ENCODE measurements around the gene LITAF.

Gene LITAF

GRCh38 chr16:11586856-11587642 is at the start of gene LITAF:
Gene LITAF (minus strand): TSS chr16:11586919. CDS start chr16:11556730, 30,189 bp downstream.
- peak within 1 kb of the TSS; percentile 46 for H3K9ac ChIP-seq (ENCODE audit: low read depth, low read length)
- peaks cover 19% of the 10 kb centered on the region for H3K4me1 ChIP-seq (ENCODE audit: insufficient read depth, low read length)
- H3K36me3 ChIP-seq (ENCODE audit: insufficient read depth, low read length) = no peaks in the 10 kb centered on the region
- H3K9me3 ChIP-seq (ENCODE audit: control insufficient read depth, insufficient read depth, low read length) = peaks cover 4% of the 10 kb centered on the region; the same call in 1 of the 2 replicates

DNA sequence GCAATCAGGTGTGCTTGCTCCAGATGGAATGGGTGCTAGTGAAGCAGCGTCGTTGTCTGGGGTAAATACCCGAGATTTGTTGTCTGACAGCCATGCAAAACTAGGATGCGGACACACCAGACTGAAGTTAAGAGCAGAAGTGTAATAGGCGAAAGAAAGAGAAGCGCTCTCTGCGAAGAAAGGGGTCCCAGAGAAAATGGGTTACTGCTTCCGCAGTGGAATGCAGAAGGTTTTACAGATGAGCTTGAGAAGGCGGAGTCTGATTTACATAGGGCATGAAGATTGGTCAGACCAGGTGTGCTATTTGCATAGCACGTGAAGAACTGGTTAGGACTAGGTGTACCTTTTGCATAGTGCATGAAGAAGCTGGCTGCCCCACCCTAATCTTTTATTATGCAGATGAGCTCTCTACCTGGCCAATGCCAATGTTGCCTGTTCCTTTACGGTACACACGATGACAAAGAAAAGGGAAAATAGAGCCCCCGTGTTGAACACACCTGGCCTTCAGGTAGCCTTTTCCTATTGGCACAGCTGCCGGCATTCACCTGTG is 49.5 kb upstream of the LITAF start:
- Histone ChIP-seq H3K4me1 (ENCODE audit: insufficient read depth, low read length) (peaks cover 32% of the 10 kb centered on the region), H3K9ac (ENCODE audit: low read depth, low read length) (peak overlapping the region; percentile 34; the same call in 1 of the 2 replicates), H3K9me3 (ENCODE audit: control insufficient read depth, insufficient read depth, low read length) (no peaks in the 10 kb centered on the region), H3K36me3 (ENCODE audit: insufficient read depth, low read length) (no peaks in the 10 kb centered on the region)

DNA sequence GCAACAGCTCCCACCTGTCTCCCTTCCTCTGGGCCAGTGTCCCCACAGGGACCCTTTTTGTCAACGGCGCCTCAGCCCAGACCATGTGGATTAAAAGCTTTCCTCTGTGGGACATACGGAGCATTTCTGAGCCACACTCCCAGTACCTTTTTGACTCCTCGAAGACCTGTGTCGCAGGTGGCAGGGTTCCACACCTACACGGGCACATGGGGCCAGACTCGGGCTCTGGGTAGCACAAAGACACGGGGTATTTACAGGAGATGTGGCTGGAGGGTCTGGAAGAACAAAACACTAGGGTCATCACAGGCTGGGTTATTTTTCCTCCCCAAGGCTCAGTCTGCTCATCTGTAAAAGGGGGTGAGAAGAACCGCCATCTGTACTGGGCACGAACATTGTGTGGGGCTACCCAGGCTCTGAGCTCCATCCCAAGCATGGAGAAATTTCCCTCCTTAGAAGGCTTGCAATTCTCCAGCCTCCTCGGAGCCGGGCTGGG is 49.0 kb upstream of the LITAF start:
- Histone ChIP-seq H3K36me3 (ENCODE audit: insufficient read depth, low read length) (no peaks in the 10 kb centered on the region), H3K9ac (ENCODE audit: low read depth, low read length) (peak overlapping the region; percentile 34; the same call in 1 of the 2 replicates), H3K4me1 (ENCODE audit: insufficient read depth, low read length) (peaks cover 26% of the 10 kb centered on the region), H3K9me3 (ENCODE audit: control insufficient read depth, insufficient read depth, low read length) (no peaks in the 10 kb centered on the region)

- H3K36me3 ChIP-seq (ENCODE audit: insufficient read depth, low read length) = no peaks in the 10 kb centered on the region
- peak overlapping the region; percentile 34; the same call in 1 of the 2 replicates for H3K9ac ChIP-seq (ENCODE audit: low read depth, low read length)
- H3K9me3 ChIP-seq (ENCODE audit: control insufficient read depth, insufficient read depth, low read length) = no peaks in the 10 kb centered on the region
- peaks cover 21% of the 10 kb centered on the region for H3K4me1 ChIP-seq (ENCODE audit: insufficient read depth, low read length)
Measured at GRCh38 chr16:11635113-11635652, 48.5 kb upstream of the LITAF start.

GRCh38 chr16:11634312-11634711 is 47.6 kb upstream of the LITAF start:
- no peak overlapping the region for H3K9ac ChIP-seq (ENCODE audit: low read depth, low read length)
- no peaks in the 10 kb centered on the region for H3K36me3 ChIP-seq (ENCODE audit: insufficient read depth, low read length)
- peaks cover 19% of the 10 kb centered on the region for H3K4me1 ChIP-seq (ENCODE audit: insufficient read depth, low read length)
- H3K9me3 ChIP-seq (ENCODE audit: control insufficient read depth, insufficient read depth, low read length) = no peaks in the 10 kb centered on the region

- peaks cover 19% of the 10 kb centered on the region for H3K4me1 ChIP-seq (ENCODE audit: insufficient read depth, low read length)
- no peak overlapping the region for H3K9ac ChIP-seq (ENCODE audit: low read depth, low read length)
- no peaks in the 10 kb centered on the region for H3K9me3 ChIP-seq (ENCODE audit: control insufficient read depth, insufficient read depth, low read length)
- no peaks in the 10 kb centered on the region for H3K36me3 ChIP-seq (ENCODE audit: insufficient read depth, low read length)
Measured at GRCh38 chr16:11633113-11633512, 46.4 kb upstream of the LITAF start.

GRCh38 chr16:11632455-11632939 is 45.8 kb upstream of the LITAF start:
- no peaks in the 10 kb centered on the region for H3K9me3 ChIP-seq (ENCODE audit: control insufficient read depth, insufficient read depth, low read length)
- no peaks in the 10 kb centered on the region for H3K36me3 ChIP-seq (ENCODE audit: insufficient read depth, low read length)
- peaks cover 22% of the 10 kb centered on the region for H3K4me1 ChIP-seq (ENCODE audit: insufficient read depth, low read length)
- no peak overlapping the region for H3K9ac ChIP-seq (ENCODE audit: low read depth, low read length)

DNA sequence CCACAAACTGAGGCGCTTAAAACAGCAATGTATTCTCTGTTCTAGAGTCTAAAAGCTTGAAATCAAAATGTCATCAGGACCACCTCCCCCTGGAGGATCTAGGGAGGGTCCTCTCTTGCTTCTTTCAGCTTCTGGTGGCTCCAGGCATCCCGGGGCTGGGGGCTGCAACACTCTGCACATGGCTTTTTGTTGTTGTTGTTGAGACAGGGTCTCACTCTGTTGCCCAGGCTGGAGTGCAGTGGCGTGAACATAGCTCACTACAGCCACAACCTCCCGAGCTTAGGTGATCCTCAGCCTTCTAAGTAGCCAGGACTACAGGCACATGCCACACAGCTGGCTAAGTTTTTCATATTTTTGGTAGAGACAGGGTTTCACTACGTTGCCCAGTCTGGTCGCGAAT is 44.5 kb upstream of the LITAF start:
- no peak overlapping the region for H3K9ac ChIP-seq (ENCODE audit: low read depth, low read length)
- H3K4me1 ChIP-seq (ENCODE audit: insufficient read depth, low read length) = peaks cover 18% of the 10 kb centered on the region
- H3K9me3 ChIP-seq (ENCODE audit: control insufficient read depth, insufficient read depth, low read length) = no peaks in the 10 kb centered on the region
- no peaks in the 10 kb centered on the region for H3K36me3 ChIP-seq (ENCODE audit: insufficient read depth, low read length)

- Histone ChIP-seq H3K9ac (ENCODE audit: low read depth, low read length) (no peak overlapping the region), H3K9me3 (ENCODE audit: control insufficient read depth, insufficient read depth, low read length) (no peaks in the 10 kb centered on the region), H3K4me1 (ENCODE audit: insufficient read depth, low read length) (peaks cover 14% of the 10 kb centered on the region)
Measured at GRCh38 chr16:11630768-11631056, 44.0 kb upstream of the LITAF start.

GRCh38 chr16:11630046-11630767 is 43.5 kb upstream of the LITAF start:
- Histone ChIP-seq H3K36me3 (ENCODE audit: insufficient read depth, low read length) (no peaks in the 10 kb centered on the region), H3K9ac (ENCODE audit: low read depth, low read length) (no peak overlapping the region), H3K4me1 (ENCODE audit: insufficient read depth, low read length) (peaks cover 9% of the 10 kb centered on the region), H3K9me3 (ENCODE audit: control insufficient read depth, insufficient read depth, low read length) (no peaks in the 10 kb centered on the region)

More at GRCh38 chr16:11630768-11631056, 44.0 kb upstream of the LITAF start:
- no peaks in the 10 kb centered on the region for H3K36me3 ChIP-seq (ENCODE audit: insufficient read depth, low read length)

DNA sequence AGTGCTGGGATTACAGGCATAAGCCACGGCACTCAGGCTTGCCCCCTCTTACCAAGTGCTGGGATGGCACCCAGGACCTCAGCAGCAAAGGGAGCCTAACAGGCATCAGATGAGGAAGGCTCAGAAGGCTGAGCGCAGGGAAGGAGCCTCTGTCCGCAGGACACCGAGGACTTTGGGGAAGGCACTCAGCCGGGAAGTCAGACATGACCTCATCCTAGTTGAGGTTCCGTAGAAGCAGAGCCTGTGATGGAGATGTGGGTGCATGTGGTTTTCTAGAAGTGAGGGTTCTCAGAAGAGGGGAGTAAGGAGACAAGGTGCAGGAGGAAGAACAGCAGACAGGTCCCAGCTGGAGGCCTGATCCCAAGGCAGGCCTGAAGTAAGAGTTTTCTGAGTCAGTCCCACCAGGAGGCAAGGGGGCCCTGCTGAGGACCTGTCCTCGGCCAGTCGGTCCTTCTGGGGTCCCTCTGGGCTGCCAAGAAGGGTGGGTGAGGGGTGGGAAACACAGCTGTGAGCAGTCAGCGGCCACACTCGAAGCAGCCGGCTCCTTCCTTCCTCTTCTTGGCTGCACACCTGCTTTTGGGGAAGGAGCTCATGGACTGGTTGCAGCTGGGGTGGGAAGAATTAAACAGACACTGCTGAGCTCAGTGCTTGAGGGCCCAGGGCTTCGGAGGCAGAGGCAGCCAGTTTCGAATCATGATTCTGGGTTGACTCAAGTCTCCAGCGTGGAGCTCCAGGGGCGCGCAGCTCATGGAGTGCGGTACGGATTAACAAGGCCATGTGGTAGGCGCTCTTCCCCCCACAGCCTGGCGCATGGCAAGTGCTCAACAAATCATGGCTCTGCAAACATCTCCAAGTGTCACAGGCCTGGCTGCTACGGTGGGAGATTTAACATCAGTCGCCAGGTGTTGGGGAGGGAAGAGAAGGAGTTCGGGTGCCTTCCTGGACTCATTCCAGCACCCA is 42.6 kb upstream of the LITAF start:
- Histone ChIP-seq H3K36me3 (ENCODE audit: insufficient read depth, low read length) (no peaks in the 10 kb centered on the region), H3K9me3 (ENCODE audit: control insufficient read depth, insufficient read depth, low read length) (no peaks in the 10 kb centered on the region), H3K9ac (ENCODE audit: low read depth, low read length) (no peak overlapping the region), H3K4me1 (ENCODE audit: insufficient read depth, low read length) (peaks cover 7% of the 10 kb centered on the region; the same call in 1 of the 2 replicates)

GRCh38 chr16:11627822-11628457 is 41.2 kb upstream of the LITAF start:
- Histone ChIP-seq H3K36me3 (ENCODE audit: insufficient read depth, low read length) (no peaks in the 10 kb centered on the region), H3K4me1 (ENCODE audit: insufficient read depth, low read length) (peaks cover 7% of the 10 kb centered on the region; the same call in 1 of the 2 replicates), H3K9ac (ENCODE audit: low read depth, low read length) (no peak overlapping the region), H3K9me3 (ENCODE audit: control insufficient read depth, insufficient read depth, low read length) (no peaks in the 10 kb centered on the region)

DNA sequence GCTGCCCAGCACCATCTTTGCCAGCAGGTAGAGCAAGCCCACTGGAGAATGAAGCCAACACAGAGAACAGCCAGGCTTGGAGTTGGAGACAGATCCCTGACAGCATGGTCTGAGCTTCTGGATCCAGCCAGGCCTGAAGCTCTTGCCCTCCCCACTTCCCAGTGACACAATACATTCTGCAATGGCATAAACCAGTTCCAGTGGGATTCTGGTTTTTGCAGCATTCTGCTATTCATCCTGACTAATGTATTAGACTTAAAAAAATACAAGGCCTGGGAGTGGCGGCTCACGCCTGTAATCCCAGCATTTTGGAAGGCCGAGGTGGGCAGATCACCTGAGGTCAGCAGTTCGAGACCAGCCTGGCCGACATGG is 40.6 kb upstream of the LITAF start:
- no peak overlapping the region for H3K9ac ChIP-seq (ENCODE audit: low read depth, low read length)
- peaks cover 10% of the 10 kb centered on the region for H3K4me1 ChIP-seq (ENCODE audit: insufficient read depth, low read length)
- H3K36me3 ChIP-seq (ENCODE audit: insufficient read depth, low read length) = no peaks in the 10 kb centered on the region
- H3K9me3 ChIP-seq (ENCODE audit: control insufficient read depth, insufficient read depth, low read length) = no peaks in the 10 kb centered on the region

Measured in ES-I3 (cell line).